B cell (primary cell): ENCODE data around the gene PTH2R. TPM values are rescaled to one million over a fixed set of nuclear protein-coding genes. Genes with fewer than 3 reads are reported as not detected.

Experiments
- ATAC-seq: fragments of 200-7000 bp; cut with Tn5 transposase; one replicate; pipeline ENCODE4 v1.10.0; 2021; ENCODE audit warnings: low read depth, mild to moderate bottlenecking, moderate number of reproducible peaks, moderate library complexity
- CTCF ChIA-PET: fragments of 350-600 bp; sonication (Branson Sonifier 250); formaldehyde crosslinking; loops from one replicate; lab custom pipeline; 2021; ENCODE audit warnings: antibody characterized with exemption, inconsistent platforms; lab: Charles Lee
- POLR2A ChIA-PET: fragments of 350-600 bp; sonication (Branson Sonifier 250); formaldehyde crosslinking; loops from one replicate; lab custom pipeline; 2021; ENCODE audit warnings: antibody characterized with exemption; lab: Charles Lee
- DNase-seq: peaks from one replicate; pipeline ENCODE4 v3.0.0; 2013
- H2AFZ ChIP-seq: 2 replicates; pipeline ENCODE4 v1.6.1; 2012; ENCODE audit warnings: mild to moderate bottlenecking, low read depth, low read length; ENCODE audit not compliant: insufficient read depth, poor library complexity, severe bottlenecking
- H3K27ac ChIP-seq, 2 donors: 1 replicate in 1 of 2; 2 replicates in 1 of 2; pipeline ENCODE4 v1.5.1; 2012 to 2013; ENCODE audit warnings: low read length in 2 of 2, mild to moderate bottlenecking in 2 of 2, moderate library complexity in 1 of 2
- H3K27me3 ChIP-seq, 4 experiments: fragments of 200-600 bp in 1 of 4; sonication (generic) in 1 of 4; replicated peaks in 1 of 4; 1 replicate in 2 of 4; 2 replicates in 2 of 4; pipeline versions ENCODE4 v1.6.1 to v1.7.0; 2013 to 2016; ENCODE audit warnings: low read length in 3 of 4, mild to moderate bottlenecking in 2 of 4, mixed read lengths in 1 of 4, moderate library complexity in 1 of 4; ENCODE audit not compliant: insufficient read depth in 4 of 4, control insufficient read depth in 3 of 4; ENCODE audit errors: control extremely low read depth in 1 of 4
- H3K36me3 ChIP-seq, 2 experiments: replicated peaks in 1 of 2; 1 replicate in 1 of 2; 2 replicates in 1 of 2; pipeline versions ENCODE4 v1.6.1 to v1.7.1; 2013; ENCODE audit warnings: low read length in 1 of 2; ENCODE audit not compliant: insufficient read depth in 2 of 2, control insufficient read depth in 1 of 2; ENCODE audit errors: control extremely low read depth in 1 of 2, extremely low read depth in 1 of 2
- H3K4me1 ChIP-seq, 2 donors: fragments of 200-600 bp in 1 of 2; sonication (generic) in 1 of 2; 1 replicate in 1 of 2; 2 replicates in 1 of 2; pipeline versions ENCODE4 v1.5.1 to v1.6.1; 2013 to 2017; ENCODE audit warnings: low read length in 2 of 2; ENCODE audit not compliant: control insufficient read depth in 2 of 2, insufficient read depth in 2 of 2
- H3K4me2 ChIP-seq: replicated peaks from 2 replicates; pipeline ENCODE3; 2012; ENCODE audit warnings: mild to moderate bottlenecking, low read depth, low read length; ENCODE audit not compliant: poor library complexity, severe bottlenecking
- H3K4me3 ChIP-seq, 5 experiments: fragments of 200-600 bp in 1 of 5; sonication (generic) in 1 of 5; 1 replicate in 3 of 5; 2 replicates in 2 of 5; pipeline versions ENCODE4 v1.5.1 to v1.7.0; 2011 to 2016; ENCODE audit warnings: low read length in 4 of 5, mild to moderate bottlenecking in 4 of 5, low read depth in 2 of 5, control low read depth in 1 of 5, moderate library complexity in 1 of 5; ENCODE audit not compliant: insufficient read depth in 1 of 5; ENCODE audit errors: control extremely low read depth in 1 of 5, extremely low read depth in 1 of 5
- H3K79me2 ChIP-seq: fragments of 200-600 bp; sonication (generic); one replicate; pipeline ENCODE4 v1.6.0; 2016; ENCODE audit warnings: low read length; ENCODE audit not compliant: control insufficient read depth, insufficient read depth
- H3K9ac ChIP-seq: fragments of 200-600 bp; sonication (generic); 2 replicates; pipeline ENCODE4 v1.6.1; 2017; ENCODE audit warnings: mild to moderate bottlenecking, low read length, moderate library complexity
- H3K9me3 ChIP-seq, 3 donors: one replicate each; pipeline versions ENCODE4 v1.6.1 to v1.7.1; 2013; ENCODE audit warnings: low read length in 2 of 3; ENCODE audit not compliant: control insufficient read depth in 2 of 3, insufficient read depth in 1 of 3; ENCODE audit errors: control extremely low read depth in 1 of 3
- H4K20me1 ChIP-seq: 2 replicates; pipeline ENCODE4 v1.6.0; 2012; ENCODE audit warnings: mild to moderate bottlenecking, low read length; ENCODE audit not compliant: insufficient read depth, control insufficient read depth, poor library complexity, severe bottlenecking
- H3K27ac Mint-ChIP-seq: one replicate; pipeline ENCODE4 v1.8.0; 2021; ENCODE audit warnings: mixed read lengths
- H3K27me3 Mint-ChIP-seq: one replicate; pipeline ENCODE4 v1.8.0; 2021; ENCODE audit warnings: mixed read lengths
- H3K4me1 Mint-ChIP-seq: one replicate; pipeline ENCODE4 v1.8.0; 2021; ENCODE audit warnings: mixed read lengths
- H3K4me3 Mint-ChIP-seq: one replicate; pipeline ENCODE4 v1.8.0; 2021; ENCODE audit warnings: mixed read lengths
- H3K9me3 Mint-ChIP-seq: one replicate; pipeline ENCODE4 v1.8.0; 2022; ENCODE audit warnings: mixed read lengths; ENCODE audit not compliant: insufficient read depth
- EZH2 ChIP-seq: IDR thresholded peaks from 2 replicates; pipeline ENCODE4 v1.6.1; 2012; ENCODE audit warnings: borderline replicate concordance, low read depth, mild to moderate bottlenecking, moderate library complexity, low read length; ENCODE audit not compliant: insufficient read depth, poor library complexity, severe bottlenecking
- WGBS: methylation state at CpG from one replicate; pipeline ENCODE4 v1.1.5; 2013; ENCODE audit warnings: missing lambda C conversion rate; ENCODE audit not compliant: insufficient coverage; 5-methylcytosine and 5-hydroxymethylcytosine counted together
- intact Hi-C: fragments of 100-400 bp; cut with micrococcal nuclease; formaldehyde crosslinking; loops from one replicate; pipeline ENCODE4 v1.10.0; 2022
- polyA plus RNA-seq: library from polyadenylated mRNA; depleted of rRNA; stranded (reverse); fragments of >200 nt; gene quantifications from 2 replicates; pipeline ENCODE4 v1.2.3, GENCODE V29; 2012
- total RNA-seq, 2 donors: library from RNA; stranded (reverse); fragments of 120-200 nt in 1 of 2; gene quantifications; 1 replicate in 1 of 2; 2 replicates in 1 of 2; pipeline versions ENCODE4 v1.2.3 to v1.2.4, GENCODE V29; 2013 to 2022
- TF ChIP-seq, protein P1 (sequence below): fragments of 200-600 bp; IDR thresholded peaks from one replicate; pipeline ENCODE4 v1.8.0; 2022; ENCODE audit warnings: antibody characterized with exemption, mild to moderate bottlenecking

PTH2R gene
- total and polyA plus RNA-seq, 2 donors (not counting 1 experiment from before 2014, with no cell fraction given): 0.34 to 0.84 TPM

DNA sequence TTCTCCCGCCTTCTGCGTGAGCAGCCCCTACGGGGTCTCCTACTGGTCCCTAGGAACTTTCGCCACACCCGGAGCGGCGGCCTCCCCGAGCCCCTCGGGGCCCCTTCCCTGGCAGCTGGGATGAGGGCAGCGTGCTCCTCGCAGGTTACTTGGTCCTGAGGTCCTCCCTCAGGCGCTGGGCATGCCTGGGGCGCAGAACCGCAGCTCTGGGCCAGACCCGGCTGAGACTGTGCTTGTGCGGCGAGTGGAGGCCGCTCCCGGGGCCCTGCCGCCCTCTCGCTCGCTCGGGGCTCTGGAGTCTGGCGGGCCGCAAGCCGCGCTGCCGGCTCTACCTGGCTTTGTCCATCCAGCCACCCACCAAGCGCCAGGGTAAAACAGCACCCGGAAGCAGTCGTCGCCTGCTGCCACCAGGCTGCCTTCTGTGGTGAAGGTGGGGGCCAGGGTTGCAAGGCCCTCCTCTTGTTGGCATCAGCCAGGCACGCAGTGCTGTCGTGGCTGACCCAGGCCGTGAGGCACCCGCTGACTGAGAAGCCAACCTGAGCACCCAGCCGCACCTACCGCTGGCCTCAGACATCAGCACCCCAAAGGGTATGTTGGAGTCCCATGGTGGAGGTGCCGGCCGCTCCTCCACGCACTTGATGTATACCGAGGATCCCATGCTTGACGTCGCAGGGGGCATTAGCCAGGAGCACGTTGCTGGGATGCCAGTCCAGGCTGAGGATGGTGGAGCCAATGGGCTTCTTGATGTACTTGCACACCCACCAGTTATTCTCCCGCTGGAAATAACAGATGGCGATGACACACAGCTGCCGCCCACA lies 46.1 kb upstream of the PTH2R start:
- no peak overlapping the region for H3K4me2 ChIP-seq
- DNase-seq (no peak), ATAC-seq (no peak)
- no peaks in the 10 kb centered on the region for H4K20me1 ChIP-seq
- H3K9me3 ChIP-seq: peaks cover 1 to 19% (median 4%) of the 10 kb centered on the region in 3 donors
- no peaks in the 10 kb centered on the region for H3K9me3 Mint-ChIP-seq
- H3K27ac ChIP-seq: no peak overlapping the region
- H3K9ac ChIP-seq: no peak overlapping the region
- WGBS: 93% methylated on average over 37 of the region's 48 CpGs
- H3K79me2 ChIP-seq: no peaks in the 10 kb centered on the region
- intact Hi-C loops: no loop called here
- TF ChIP-seq, protein P1, sequence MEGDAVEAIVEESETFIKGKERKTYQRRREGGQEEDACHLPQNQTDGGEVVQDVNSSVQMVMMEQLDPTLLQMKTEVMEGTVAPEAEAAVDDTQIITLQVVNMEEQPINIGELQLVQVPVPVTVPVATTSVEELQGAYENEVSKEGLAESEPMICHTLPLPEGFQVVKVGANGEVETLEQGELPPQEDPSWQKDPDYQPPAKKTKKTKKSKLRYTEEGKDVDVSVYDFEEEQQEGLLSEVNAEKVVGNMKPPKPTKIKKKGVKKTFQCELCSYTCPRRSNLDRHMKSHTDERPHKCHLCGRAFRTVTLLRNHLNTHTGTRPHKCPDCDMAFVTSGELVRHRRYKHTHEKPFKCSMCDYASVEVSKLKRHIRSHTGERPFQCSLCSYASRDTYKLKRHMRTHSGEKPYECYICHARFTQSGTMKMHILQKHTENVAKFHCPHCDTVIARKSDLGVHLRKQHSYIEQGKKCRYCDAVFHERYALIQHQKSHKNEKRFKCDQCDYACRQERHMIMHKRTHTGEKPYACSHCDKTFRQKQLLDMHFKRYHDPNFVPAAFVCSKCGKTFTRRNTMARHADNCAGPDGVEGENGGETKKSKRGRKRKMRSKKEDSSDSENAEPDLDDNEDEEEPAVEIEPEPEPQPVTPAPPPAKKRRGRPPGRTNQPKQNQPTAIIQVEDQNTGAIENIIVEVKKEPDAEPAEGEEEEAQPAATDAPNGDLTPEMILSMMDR: no peak
- TF ChIP-seq EZH2: no peak
- no peaks in the 10 kb centered on the region for H3K4me1 ChIP-seq
- H3K4me1 Mint-ChIP-seq: peaks cover 14% of the 10 kb centered on the region
- peaks cover 0 to 26% of the 10 kb centered on the region in 2 experiments for H3K36me3 ChIP-seq
- H3K4me3 ChIP-seq: no peak overlapping the region
- ChIA-PET POLR2A (no interaction called here), CTCF (no interaction called here)
- no peak overlapping the region for H2AFZ ChIP-seq
- no peaks in the 10 kb centered on the region for H3K27me3 Mint-ChIP-seq
- H3K27ac Mint-ChIP-seq: no peak overlapping the region
- H3K27me3 ChIP-seq: no peaks in the 10 kb centered on the region
- no peak overlapping the region for H3K4me3 Mint-ChIP-seq

DNA sequence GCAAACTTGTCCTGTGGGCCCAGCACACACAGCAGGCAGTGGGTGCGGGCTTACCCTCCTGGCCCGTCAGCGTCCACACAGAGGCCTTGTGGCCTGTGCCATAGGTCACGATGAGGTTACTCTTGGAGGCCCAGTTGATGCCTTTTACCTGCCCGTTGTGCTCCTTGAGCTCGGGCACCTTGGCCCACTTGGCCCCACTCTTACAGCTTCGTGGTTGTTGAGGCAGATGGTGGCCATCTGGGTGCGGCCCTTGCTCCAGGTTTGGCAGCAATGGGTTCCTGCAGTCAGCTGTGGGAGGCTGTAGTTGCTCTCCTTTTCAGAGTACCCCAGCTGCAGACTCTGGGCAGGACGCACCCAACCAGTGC lies 45.5 kb upstream of the PTH2R start:
- 96% methylated on average over 8 of the region's 9 CpGs for WGBS
- TF ChIP-seq, protein P1: no peak
- TF ChIP-seq EZH2: no peak
- H3K9me3 Mint-ChIP-seq: no peaks in the 10 kb centered on the region
- Histone ChIP-seq H3K27me3 (no peaks in the 10 kb centered on the region), H3K9me3 (peaks cover 1 to 19% (median 4%) of the 10 kb centered on the region in 3 donors), H4K20me1 (no peaks in the 10 kb centered on the region), H3K36me3 (peaks cover 0 to 21% of the 10 kb centered on the region in 2 experiments), H3K79me2 (no peaks in the 10 kb centered on the region), H3K4me3 (no peak overlapping the region), H3K27ac (no peak overlapping the region), H3K9ac (no peak overlapping the region), H3K4me2 (no peak overlapping the region), H2AFZ (no peak overlapping the region), H3K4me1 (peaks cover 2% of the 10 kb centered on the region in 2 donors)
- no peak overlapping the region for H3K4me3 Mint-ChIP-seq
- H3K27me3 Mint-ChIP-seq: no peaks in the 10 kb centered on the region
- ChIA-PET CTCF (no interaction called here), POLR2A (interaction anchor here (0.7 kb wide), 1 partner anchor 219 kb away, joined by 3 read pairs; no protein-coding TSS in a partner anchor)
- ATAC-seq: no peak
- intact Hi-C loops: no loop called here
- DNase-seq: no peak
- H3K27ac Mint-ChIP-seq: no peak overlapping the region
- H3K4me1 Mint-ChIP-seq: peaks cover 16% of the 10 kb centered on the region
